Erythroblast (primary cell): ENCODE results near the gene TSTD2.

Source experiments
- DNase-seq, 2 experiments: peaks; one replicate each; lab custom pipeline; 2025; lab: John Stamatoyannopoulos, UW
- GATA1 ChIP-seq: IDR thresholded peaks from 2 replicates; pipeline ENCODE4 v1.6.1; 2011; ENCODE audit warnings: low read depth, mild to moderate bottlenecking, control low read depth, low read length, moderate library complexity
- POLR2A ChIP-seq: IDR thresholded peaks from 2 replicates; pipeline ENCODE4 v1.6.1; 2011; ENCODE audit warnings: mild to moderate bottlenecking, low read length

The TSTD2 gene

GRCh38 chr9:97632985-97633858 lies at the start of gene TSTD2, which contains the start of gene NCBP1:
Gene TSTD2, minus strand, starts transcription at chr9:97633368. Its CDS starts 5,806 bp downstream, at chr9:97627562.
Gene NCBP1, plus strand, starts transcription at chr9:97633821. Its CDS starts 61 bp downstream, at chr9:97633882.
- peak; percentile 82 for TF ChIP-seq POLR2A
- no peak for TF ChIP-seq GATA1
- peak; percentile 99 for DNase-seq

DNA sequence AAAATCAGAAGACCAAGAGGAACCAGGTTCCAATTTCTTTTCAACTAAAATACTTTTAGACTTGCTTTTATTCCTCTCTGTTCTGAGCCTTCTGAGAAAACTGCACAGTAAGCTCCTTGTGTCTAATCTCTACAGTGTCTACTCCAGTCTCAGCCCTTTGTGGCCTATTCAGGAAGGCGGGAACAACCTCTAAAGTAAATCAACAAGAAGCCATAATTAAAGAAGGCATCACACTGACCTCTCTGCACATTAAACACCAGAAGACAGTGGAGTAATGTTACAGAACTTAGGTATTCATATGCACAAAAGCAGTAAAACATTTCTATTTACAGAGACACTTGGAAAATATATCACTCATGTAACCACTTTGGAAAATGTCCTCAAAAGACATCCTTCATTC lies 49.1 kb upstream of the TSTD2 start:
- no peak for DNase-seq
- TF ChIP-seq GATA1 (no peak), POLR2A (no peak)

DNA sequence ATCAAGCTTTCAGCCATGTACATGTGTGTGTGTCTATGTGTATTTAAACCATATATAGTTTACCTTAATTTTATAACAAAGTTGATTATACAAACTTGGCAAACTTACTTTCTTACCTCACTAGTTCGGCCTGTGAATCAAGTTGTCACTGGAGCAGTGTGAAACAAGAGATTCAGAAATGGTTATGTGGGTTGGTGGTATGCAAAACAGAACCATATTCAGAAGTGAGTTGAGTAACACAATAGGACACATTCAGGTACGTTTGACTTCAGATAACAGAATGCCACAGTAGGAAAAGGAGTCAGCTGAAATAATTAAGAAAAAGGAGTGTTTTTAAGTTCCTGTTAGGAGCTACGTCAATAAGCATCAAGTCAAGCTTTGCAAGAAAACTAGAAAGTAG lies 42.5 kb upstream of the TSTD2 start:
- DNase-seq, result no peak
- TF ChIP-seq POLR2A, result no peak
- no peak for TF ChIP-seq GATA1

DNA sequence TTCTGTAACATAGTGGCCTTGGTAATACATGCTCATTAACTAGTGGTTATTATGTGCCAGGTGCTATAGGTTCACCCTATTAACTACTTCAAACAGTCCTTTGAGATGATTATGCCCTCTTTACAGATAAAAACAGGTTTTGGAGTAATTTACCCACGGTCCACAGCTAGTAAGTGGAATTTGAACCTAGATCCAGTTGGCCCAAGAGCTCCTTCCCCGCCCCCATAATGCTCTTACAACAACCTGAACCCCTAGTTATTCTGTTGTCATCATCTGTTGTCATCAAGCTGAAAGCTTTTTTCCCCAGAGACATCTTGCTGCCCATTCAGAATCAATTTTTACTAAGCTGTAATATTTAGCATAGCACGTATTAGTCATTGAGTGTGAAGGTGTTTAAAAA lies 40.8 kb upstream of the TSTD2 start:
- TF ChIP-seq GATA1 (no peak), POLR2A (no peak)
- no peak for DNase-seq

DNA sequence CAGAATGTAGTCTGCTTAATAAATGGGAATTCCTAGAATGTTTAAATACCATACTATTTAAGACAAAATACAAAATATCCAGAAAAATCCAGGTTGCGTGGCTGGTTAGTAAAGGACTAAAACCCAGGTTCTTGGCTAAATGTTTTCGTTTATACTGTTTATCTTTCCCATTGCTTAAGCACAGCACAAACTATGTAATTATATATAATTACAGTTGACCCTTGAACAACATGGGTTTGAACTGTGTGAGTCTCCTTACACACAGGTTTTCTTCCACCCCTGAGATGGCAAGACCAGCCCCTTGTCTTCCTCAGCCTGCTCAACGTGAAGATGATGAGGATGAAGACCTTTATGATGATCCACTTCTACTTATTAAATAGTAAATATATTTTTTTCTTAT lies 39.2 kb upstream of the TSTD2 start:
- TF ChIP-seq GATA1 (no peak), POLR2A (no peak)
- no peak for DNase-seq

- TF ChIP-seq POLR2A, result no peak
- TF ChIP-seq GATA1, result no peak
- DNase-seq, result no peak
These were observed 37.4 kb upstream of the TSTD2 start for GRCh38 chr9:97670586-97670985.

- DNase-seq, result no peak
- TF ChIP-seq POLR2A (no peak), GATA1 (no peak)
These were observed 35.3 kb upstream of the TSTD2 start for GRCh38 chr9:97668485-97668884.

DNA sequence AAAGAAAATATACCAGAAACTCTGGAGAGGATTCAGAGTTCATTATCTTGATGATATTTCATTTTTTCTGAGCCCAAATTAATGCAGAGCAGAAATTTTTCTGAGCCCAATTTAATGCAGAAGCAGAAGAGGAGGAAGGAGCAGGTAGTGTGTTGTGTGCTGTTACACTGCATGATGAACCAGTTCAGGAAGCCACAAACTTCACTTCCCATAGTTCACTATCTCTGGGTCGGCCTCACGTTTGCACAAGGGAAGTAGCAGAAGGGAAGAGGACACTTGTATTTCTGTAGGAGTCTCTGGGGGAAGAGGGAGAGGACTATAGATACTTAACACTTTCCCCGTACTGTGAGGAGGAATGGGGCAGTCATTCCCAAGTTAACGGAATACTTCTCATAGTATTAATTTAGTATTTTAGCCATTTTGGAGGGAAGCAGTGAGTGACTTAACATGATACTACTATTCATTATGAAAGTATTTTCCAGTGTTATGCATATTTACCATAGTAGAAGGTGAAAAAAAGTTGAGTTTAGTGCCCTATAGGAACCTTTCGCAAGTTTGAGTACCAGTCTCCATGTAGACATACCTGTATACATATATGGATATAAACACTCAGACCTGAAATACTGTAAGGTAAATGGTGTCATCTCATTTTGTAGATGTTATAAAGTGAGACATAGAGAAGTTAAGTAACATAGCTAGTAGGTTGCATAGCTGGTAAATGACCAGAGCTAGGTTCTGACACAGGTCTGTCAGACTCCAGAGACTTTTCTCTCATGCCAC lies 33.9 kb upstream of the TSTD2 start:
- no peak for TF ChIP-seq POLR2A
- no peak for TF ChIP-seq GATA1
- DNase-seq, result no peak

DNA sequence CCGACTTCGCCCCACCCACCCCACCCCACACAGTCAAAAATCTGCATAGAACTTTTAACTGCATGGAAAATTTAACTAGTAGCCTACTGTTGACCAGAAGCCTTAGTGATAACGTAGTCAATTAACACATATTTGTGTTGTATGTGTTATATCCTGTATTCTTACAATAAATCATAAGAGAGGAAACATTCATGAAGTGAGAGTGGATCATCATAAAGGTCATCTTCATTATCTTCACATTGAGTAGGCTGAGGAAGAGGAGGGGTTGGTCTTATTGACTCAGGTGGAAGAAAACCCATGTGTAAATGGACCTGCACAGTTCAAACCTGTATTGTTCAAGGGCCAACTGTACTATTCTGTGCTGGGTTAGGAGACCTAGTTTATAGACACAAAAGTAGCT lies 32.6 kb upstream of the TSTD2 start:
- no peak for DNase-seq
- no peak for TF ChIP-seq POLR2A
- no peak for TF ChIP-seq GATA1

- DNase-seq, result no peak
- TF ChIP-seq GATA1 (no peak), POLR2A (no peak)
These were observed 27.7 kb upstream of the TSTD2 start for GRCh38 chr9:97660847-97661246.

GRCh38 chr9:97660340-97660739 lies 27.2 kb upstream of the TSTD2 start:
- DNase-seq, result no peak
- no peak for TF ChIP-seq POLR2A
- no peak for TF ChIP-seq GATA1

- no peak for TF ChIP-seq POLR2A
- no peak for TF ChIP-seq GATA1
- no peak for DNase-seq
These were observed 26.6 kb upstream of the TSTD2 start for GRCh38 chr9:97659771-97660170.

DNA sequence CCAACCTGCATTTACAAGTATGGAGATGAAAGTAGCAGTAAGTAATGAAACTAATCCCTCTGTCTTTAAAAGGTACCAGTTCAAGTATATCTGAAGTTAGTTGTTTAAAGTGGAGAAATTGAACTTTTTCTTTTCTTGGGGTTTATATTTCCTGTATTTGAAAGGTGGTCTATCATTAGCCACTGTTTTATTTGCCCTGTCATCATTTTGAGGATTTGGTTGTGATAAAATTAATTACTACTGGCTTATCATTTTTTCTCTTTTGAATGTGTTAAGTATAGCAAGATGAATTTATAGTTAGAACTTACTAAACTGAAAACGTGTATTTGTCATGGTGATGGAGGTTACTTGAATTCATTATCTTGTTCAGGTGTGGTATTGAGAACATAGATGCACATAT lies 25.5 kb upstream of the TSTD2 start:
- no peak for TF ChIP-seq GATA1
- DNase-seq, result no peak

DNA sequence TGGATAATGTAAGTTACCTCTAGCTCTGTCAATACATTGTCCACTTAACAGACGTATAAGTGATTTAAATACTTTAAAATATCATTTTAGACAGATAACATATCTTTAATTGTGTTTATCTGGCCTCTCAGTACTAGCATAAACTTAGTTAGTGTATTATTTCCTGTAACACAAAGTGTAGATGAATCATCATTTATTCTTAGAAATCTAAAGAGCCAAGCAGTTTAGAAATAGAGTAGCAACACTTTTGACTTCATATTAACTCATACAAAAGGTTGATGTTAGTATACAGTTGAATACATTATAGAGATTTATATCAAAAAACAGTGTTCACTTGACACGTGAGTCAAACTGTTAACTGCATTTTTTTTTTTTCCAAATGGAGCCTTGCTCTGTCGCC lies 18.5 kb upstream of the TSTD2 start:
- DNase-seq, result no peak
- TF ChIP-seq POLR2A (no peak), GATA1 (no peak)
